ENCODE results near the gene RHOF. TPM values are rescaled to one million over a fixed set of nuclear protein-coding genes. Genes with fewer than 3 reads are reported as not detected.

The RHOF gene
- total and polyA plus RNA-seq, 4 donors, result 7.6 to 17.6 (median 13.2) TPM

DNA sequence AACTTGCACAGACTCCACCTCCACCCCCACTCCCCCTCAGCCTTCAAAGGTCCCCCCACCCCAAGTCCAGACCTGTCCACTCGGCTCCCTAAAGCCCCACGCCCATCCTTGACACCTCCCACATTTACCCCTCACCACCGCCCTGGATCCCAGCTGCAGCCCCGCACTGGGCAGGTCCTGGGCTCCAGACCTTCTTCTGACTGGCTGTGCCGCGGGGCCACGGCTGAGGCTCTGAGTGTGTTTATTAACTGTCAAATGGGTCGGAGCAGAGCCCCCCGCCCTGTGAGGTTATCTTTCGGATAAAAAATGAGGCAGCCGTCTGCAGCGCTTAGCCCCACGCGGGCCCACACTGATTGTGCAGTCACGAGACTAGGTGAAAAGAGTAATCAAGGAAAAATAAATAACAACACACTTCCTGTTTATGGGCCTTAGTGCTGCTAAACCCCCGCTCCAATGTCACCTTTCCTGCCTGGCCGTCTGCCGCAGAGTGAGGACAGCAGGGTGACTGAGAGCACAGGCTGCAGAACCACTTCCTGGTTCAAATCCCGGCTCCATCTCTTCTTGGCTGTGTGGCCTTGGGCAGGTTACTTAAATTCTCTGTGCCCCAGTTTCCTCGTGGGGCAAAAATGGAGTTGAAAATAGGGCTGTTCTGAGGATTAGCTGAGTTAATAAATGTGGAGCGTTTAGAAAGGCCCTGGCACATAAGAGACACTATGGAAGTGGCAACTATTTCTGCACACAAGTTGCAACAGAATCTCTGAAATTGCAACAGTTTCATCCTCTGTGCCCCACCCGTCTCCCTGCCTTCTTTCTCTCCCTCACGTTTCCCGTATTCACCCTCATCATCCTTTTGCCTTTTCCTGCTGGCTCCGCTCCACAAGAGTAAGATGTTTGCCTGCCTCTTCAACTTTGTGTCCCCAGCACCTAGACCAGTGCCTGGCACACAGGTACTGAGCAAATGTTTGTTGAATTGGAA, 19.7 kb upstream of the RHOF start:
- no peak overlapping the region for H3K27ac ChIP-seq (ENCODE audit: low read depth, low read length)
- 59% methylated on average over 15 of the region's 25 CpGs for WGBS (ENCODE audit: insufficient coverage)
- H3K4me3 ChIP-seq (ENCODE audit: low read depth, low read length), result peak overlapping the region; percentile 56
- H3K9me3 ChIP-seq (ENCODE audit: control insufficient read depth, insufficient read depth, low read length), result no peaks in the 10 kb centered on the region
- H3K4me1 ChIP-seq (ENCODE audit: control insufficient read depth, insufficient read depth, low read length), result peaks cover 35% of the 10 kb centered on the region
- no peaks in the 10 kb centered on the region for H3K27me3 ChIP-seq (ENCODE audit: control insufficient read depth, insufficient read depth, low read length)
- DNase-seq (ENCODE audit: low read depth in 4 of 6, low spot score in 6 of 6), result no peak
- peaks cover 95% of the 10 kb centered on the region for H3K36me3 ChIP-seq (ENCODE audit: control insufficient read depth, insufficient read depth, low read length)

DNA sequence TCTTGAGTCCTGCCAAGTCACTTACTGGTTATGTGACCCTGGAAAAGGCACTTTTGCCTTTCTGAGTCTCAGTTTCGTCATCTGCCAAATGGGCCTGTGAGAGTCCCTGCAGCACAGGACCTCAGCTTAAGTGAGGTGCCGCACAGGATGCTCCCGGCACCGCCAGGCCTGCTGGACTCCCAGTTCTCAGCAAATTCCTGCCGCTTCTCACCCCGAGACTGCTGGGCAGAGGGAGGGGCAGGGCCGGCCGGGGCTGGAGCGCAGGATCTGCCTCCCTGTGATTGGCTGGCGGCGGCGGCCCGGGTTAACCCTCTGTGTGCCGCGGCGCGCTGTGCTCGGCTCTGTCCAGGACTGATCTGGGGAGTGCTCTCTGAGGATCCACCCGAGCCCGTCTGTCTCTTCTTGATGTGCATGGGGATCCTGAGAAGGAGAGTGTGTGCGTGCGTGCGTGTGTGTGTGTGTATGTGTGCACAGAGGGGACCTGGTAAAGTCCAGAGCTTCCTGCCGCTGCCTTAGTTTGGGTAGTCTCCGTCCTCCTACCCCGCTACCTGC, 18.9 kb upstream of the RHOF start:
- peaks cover 43% of the 10 kb centered on the region for H3K4me1 ChIP-seq (ENCODE audit: control insufficient read depth, insufficient read depth, low read length)
- DNase-seq (ENCODE audit: low read depth in 4 of 6, low spot score in 6 of 6), result peak in 3 of 6 donors; percentile 32 to 79 (median 75)
- H3K36me3 ChIP-seq (ENCODE audit: control insufficient read depth, insufficient read depth, low read length), result peaks cover 95% of the 10 kb centered on the region
- H3K27me3 ChIP-seq (ENCODE audit: control insufficient read depth, insufficient read depth, low read length), result no peaks in the 10 kb centered on the region
- H3K4me3 ChIP-seq (ENCODE audit: low read depth, low read length), result peak overlapping the region; percentile 56
- WGBS (ENCODE audit: insufficient coverage), result 10% methylated on average over 23 of the region's 26 CpGs
- peak overlapping the region; percentile 64 for H3K27ac ChIP-seq (ENCODE audit: low read depth, low read length)
- no peaks in the 10 kb centered on the region for H3K9me3 ChIP-seq (ENCODE audit: control insufficient read depth, insufficient read depth, low read length)

DNA sequence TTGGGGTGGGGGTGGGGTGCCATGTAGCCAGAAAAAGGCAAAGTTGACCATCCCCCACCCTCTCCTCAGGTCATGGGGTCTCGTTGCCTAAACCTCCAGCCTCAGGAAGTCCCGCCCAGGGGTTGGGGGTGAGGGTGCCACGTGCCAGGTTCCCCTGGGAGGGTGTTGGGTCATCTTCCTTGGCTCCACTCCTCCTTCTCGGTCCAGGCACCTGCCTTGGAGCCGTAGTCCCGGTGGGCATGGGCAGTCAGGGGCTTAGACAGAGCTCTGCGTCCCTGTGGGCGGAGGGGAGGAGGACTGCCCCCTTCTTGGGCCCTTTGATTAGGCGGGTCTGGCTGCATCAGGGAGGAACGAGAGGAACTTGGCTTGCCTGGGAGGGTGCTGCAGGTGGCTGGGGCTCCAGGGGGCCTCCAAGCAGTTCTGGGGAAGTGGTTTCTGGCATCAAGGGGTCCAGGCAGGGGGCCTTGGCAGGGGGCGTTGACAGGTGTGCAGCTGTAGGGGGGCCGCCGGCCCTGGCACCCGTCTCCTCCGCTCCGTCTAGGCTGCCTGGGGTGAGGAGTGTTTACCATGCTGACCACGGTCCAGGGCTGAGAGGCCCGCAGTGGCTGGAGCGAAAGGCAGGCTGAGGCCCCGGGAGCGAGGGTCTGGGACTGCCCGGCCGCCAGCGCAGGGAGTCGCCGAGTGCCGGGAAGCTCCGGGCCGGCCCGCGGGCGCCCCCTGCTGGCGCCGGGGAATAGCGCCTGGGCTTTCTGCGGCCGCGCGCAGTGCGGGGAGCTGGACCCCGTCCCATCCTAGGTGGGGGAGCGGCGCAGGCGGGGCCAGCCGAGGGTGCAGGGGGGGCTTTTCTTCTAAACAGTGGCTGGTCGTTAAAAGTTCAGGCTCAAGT, 18.2 kb upstream of the RHOF start:
- DNase-seq (ENCODE audit: low read depth in 4 of 6, low spot score in 6 of 6), result peak in 3 of 6 donors; percentile 60 to 87 (median 78)
- peaks cover 92% of the 10 kb centered on the region for H3K36me3 ChIP-seq (ENCODE audit: control insufficient read depth, insufficient read depth, low read length)

DNA sequence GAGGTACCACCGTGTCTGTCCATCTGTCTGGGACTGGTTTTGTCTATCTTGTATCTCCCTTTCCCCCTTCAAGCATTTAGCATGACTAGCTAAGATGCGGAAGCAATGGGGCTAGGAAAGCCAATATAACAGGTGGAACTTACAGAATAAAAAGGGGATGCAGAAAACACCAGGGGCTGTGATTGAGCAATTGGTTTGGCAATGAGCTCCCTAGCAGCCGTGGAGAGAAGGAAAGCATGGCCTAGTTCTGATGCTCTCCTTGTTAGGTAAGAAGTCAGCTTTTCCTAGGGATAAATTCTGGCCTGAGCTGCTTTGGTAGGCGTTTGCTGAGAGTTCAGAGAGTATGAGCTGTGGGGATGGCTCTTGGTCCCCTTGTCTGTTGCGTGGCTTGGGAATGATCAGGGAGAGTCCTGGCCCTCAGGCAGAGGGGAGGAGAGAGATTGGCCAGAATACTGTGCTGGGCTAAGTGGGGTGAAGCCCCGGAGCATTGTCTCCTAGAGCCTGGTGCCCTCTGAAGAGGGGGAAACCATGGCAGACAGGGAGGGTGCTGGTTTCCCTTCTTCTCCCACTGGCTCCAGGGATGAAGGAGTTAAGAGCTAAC, 17.4 kb upstream of the RHOF start:
- 67% methylated on average over 5 of the region's 6 CpGs for WGBS (ENCODE audit: insufficient coverage)
- H3K27me3 ChIP-seq (ENCODE audit: control insufficient read depth, insufficient read depth, low read length), result no peaks in the 10 kb centered on the region
- H3K9me3 ChIP-seq (ENCODE audit: control insufficient read depth, insufficient read depth, low read length), result no peaks in the 10 kb centered on the region
- DNase-seq (ENCODE audit: low read depth in 4 of 6, low spot score in 6 of 6), result no peak
- no peak overlapping the region for H3K27ac ChIP-seq (ENCODE audit: low read depth, low read length)
- peaks cover 56% of the 10 kb centered on the region for H3K4me1 ChIP-seq (ENCODE audit: control insufficient read depth, insufficient read depth, low read length)
- peak overlapping the region; percentile 56 for H3K4me3 ChIP-seq (ENCODE audit: low read depth, low read length)
- H3K36me3 ChIP-seq (ENCODE audit: control insufficient read depth, insufficient read depth, low read length), result peaks cover 92% of the 10 kb centered on the region

More for the DNA sequence above, 18.2 kb upstream of the RHOF start:
- H3K9me3 ChIP-seq (ENCODE audit: control insufficient read depth, insufficient read depth, low read length), result no peaks in the 10 kb centered on the region
- H3K4me1 ChIP-seq (ENCODE audit: control insufficient read depth, insufficient read depth, low read length), result peaks cover 49% of the 10 kb centered on the region
- H3K4me3 ChIP-seq (ENCODE audit: low read depth, low read length), result peak overlapping the region; percentile 56
- peak overlapping the region; percentile 84 for H3K27ac ChIP-seq (ENCODE audit: low read depth, low read length)
- H3K27me3 ChIP-seq (ENCODE audit: control insufficient read depth, insufficient read depth, low read length), result no peaks in the 10 kb centered on the region
- WGBS (ENCODE audit: insufficient coverage), result 2% methylated on average over 43 of the region's 46 CpGs

DNA sequence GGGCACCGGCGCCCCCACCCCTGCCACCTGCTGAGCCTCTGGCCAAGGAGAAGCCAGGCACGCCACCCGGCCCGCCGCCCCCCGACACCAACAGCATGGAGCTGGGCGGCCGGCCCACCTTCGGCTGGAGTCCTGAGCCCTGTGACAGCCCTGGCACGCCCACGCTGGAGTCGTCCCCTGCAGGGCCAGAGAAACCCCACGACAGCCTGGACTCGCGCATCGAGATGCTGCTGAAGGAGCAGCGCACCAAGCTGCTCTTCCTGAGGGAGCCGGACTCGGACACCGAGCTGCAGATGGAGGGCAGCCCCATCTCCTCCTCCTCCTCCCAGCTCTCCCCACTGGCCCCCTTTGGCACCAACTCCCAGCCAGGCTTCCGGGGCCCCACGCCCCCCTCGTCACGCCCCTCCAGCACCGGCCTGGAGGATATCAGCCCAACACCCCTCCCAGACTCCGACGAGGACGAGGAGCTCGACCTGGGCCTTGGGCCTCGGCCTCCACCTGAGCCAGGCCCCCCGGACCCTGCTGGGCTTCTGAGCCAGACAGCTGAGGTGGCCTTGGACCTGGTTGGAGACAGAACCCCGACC, 16.8 kb upstream of the RHOF start:
- 66% methylated on average over 33 of the region's 33 CpGs for WGBS (ENCODE audit: insufficient coverage)
- no peaks in the 10 kb centered on the region for H3K9me3 ChIP-seq (ENCODE audit: control insufficient read depth, insufficient read depth, low read length)
- H3K4me3 ChIP-seq (ENCODE audit: low read depth, low read length), result no peak overlapping the region
- DNase-seq (ENCODE audit: low read depth in 4 of 6, low spot score in 6 of 6), result no peak
- H3K27me3 ChIP-seq (ENCODE audit: control insufficient read depth, insufficient read depth, low read length), result no peaks in the 10 kb centered on the region
- H3K27ac ChIP-seq (ENCODE audit: low read depth, low read length), result no peak overlapping the region
- H3K4me1 ChIP-seq (ENCODE audit: control insufficient read depth, insufficient read depth, low read length), result peaks cover 62% of the 10 kb centered on the region
- H3K36me3 ChIP-seq (ENCODE audit: control insufficient read depth, insufficient read depth, low read length), result peaks cover 89% of the 10 kb centered on the region

DNA sequence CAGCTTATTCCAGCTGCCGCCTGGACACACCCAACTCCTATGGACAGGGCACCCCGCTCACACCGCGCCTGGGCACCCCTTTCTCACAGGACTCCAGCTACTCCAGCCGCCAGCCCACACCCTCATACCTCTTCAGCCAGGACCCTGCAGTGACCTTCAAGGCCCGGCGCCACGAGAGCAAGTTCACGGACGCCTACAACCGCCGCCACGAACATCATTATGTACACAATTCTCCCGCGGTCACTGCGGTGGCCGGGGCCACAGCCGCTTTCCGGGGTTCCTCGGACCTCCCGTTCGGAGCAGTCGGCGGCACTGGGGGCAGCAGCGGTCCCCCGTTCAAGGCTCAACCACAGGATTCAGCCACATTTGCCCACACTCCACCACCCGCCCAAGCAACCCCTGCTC, 16.2 kb upstream of the RHOF start:
- Histone ChIP-seq H3K27ac (ENCODE audit: low read depth, low read length) (no peak overlapping the region), H3K4me3 (ENCODE audit: low read depth, low read length) (no peak overlapping the region), H3K27me3 (ENCODE audit: control insufficient read depth, insufficient read depth, low read length) (no peaks in the 10 kb centered on the region), H3K9me3 (ENCODE audit: control insufficient read depth, insufficient read depth, low read length) (no peaks in the 10 kb centered on the region), H3K4me1 (ENCODE audit: control insufficient read depth, insufficient read depth, low read length) (peaks cover 66% of the 10 kb centered on the region), H3K36me3 (ENCODE audit: control insufficient read depth, insufficient read depth, low read length) (peaks cover 83% of the 10 kb centered on the region)
- DNase-seq (ENCODE audit: low read depth in 4 of 6, low spot score in 6 of 6), result no peak
- 91% methylated on average over 26 of the region's 27 CpGs for WGBS (ENCODE audit: insufficient coverage)

DNA sequence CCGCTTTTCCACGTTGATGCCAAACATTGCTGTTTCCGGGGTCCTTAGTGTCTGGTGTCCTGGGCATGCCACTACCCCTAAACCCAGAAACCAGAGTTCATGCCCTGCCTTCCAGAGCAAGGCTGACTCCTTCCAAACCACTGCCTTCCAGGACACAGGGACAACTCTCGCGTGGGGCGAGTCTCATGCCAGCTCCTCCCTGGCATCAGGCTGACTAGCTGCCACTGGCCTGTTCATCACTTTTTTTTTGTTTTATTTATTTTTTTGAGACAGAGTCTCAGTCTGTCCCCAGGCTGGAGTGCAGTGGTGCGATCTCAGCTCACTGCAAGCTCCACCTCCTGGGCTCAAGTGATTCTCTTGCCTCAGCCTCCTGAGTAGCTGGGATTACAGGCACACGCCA, 15.1 kb upstream of the RHOF start:
- H3K27me3 ChIP-seq (ENCODE audit: control insufficient read depth, insufficient read depth, low read length), result no peaks in the 10 kb centered on the region
- H3K9me3 ChIP-seq (ENCODE audit: control insufficient read depth, insufficient read depth, low read length), result no peaks in the 10 kb centered on the region
- H3K36me3 ChIP-seq (ENCODE audit: control insufficient read depth, insufficient read depth, low read length), result peaks cover 73% of the 10 kb centered on the region
- H3K4me3 ChIP-seq (ENCODE audit: low read depth, low read length), result no peak overlapping the region
- DNase-seq (ENCODE audit: low read depth in 4 of 6, low spot score in 6 of 6), result no peak
- no peak overlapping the region for H3K27ac ChIP-seq (ENCODE audit: low read depth, low read length)
- WGBS (ENCODE audit: insufficient coverage), result 94% methylated on average over 4 of the region's 8 CpGs
- H3K4me1 ChIP-seq (ENCODE audit: control insufficient read depth, insufficient read depth, low read length), result peaks cover 66% of the 10 kb centered on the region

DNA sequence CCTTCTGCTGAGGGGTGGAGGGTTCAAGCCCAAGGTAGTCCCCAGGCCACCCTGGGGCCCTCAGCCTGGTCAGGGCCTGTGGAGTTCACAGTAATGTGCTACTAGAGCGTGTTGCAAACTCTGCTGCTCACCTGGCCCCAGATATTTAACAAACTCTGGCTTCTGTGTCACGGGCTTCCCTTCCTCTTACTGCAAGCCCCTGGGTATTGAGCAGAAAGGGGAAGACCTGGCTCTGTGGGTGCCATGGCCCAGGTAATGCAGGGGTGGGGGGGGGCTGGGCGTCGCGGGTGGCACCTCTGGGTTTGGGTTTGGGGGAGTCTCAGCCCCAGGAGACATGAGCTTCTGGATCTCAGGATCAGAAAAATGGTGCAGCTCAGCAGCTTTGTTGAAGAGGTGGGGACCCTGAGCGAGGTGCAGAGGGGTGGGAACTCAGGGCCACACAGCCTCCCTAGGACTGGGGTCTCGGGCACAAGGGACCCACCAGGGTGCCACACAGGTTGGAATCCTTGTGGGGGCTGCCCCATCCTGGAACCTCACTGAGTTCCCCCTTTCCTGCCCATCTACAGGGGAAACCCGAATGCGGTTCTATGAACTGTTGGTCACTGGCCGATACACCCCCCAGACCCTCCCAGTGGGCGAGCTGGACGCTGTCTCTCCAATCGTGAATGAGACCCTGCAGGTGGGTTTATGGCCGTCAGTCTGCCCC, 14.3 kb upstream of the RHOF start:
- Histone ChIP-seq H3K9me3 (ENCODE audit: control insufficient read depth, insufficient read depth, low read length) (no peaks in the 10 kb centered on the region), H3K27me3 (ENCODE audit: control insufficient read depth, insufficient read depth, low read length) (no peaks in the 10 kb centered on the region), H3K4me3 (ENCODE audit: low read depth, low read length) (no peak overlapping the region), H3K4me1 (ENCODE audit: control insufficient read depth, insufficient read depth, low read length) (peaks cover 60% of the 10 kb centered on the region), H3K36me3 (ENCODE audit: control insufficient read depth, insufficient read depth, low read length) (peaks cover 64% of the 10 kb centered on the region), H3K27ac (ENCODE audit: low read depth, low read length) (no peak overlapping the region)
- WGBS (ENCODE audit: insufficient coverage), result 79% methylated on average over 12 of the region's 14 CpGs
- no peak for DNase-seq (ENCODE audit: low read depth in 4 of 6, low spot score in 6 of 6)
